H1 (cell line): ENCODE measurements around the gene PHACTR1. TPM values are rescaled to one million over a fixed set of nuclear protein-coding genes. Genes with fewer than 3 reads are reported as not detected.

Source experiments
- CTCF ChIA-PET: fragments of 300-600 bp; sonication (Branson Sonifier 250); formaldehyde crosslinking; loops from one replicate; lab custom pipeline; 2021; ENCODE audit not compliant: partially characterized antibody; lab: Charles Lee
- POLR2A ChIA-PET: fragments of 300-600 bp; sonication (Branson Sonifier 250); formaldehyde crosslinking; loops from one replicate; lab custom pipeline; 2021; ENCODE audit warnings: inconsistent platforms; ENCODE audit not compliant: partially characterized antibody; lab: Charles Lee
- DNase-seq, 2 experiments: peaks; one replicate each; pipeline versions ENCODE4 v3.0.0 to v3.0.0-alpha.2; 2010 to 2022; ENCODE audit warnings: low spot score in 2 of 2, low read depth in 1 of 2, mixed read lengths in 1 of 2
- FAIRE-seq: peaks from 2 replicates; lab custom pipeline; 2011; peaks lifted over from hg19 to GRCh38; lab: Jason Lieb, UNC
- H2AFZ ChIP-seq: 2 replicates; pipeline ENCODE4 v1.8.1; 2012; ENCODE audit warnings: low read length, inconsistent platforms
- H2AK5ac ChIP-seq: 2 replicates; pipeline ENCODE4 v1.6.1; 2013; ENCODE audit warnings: low read depth, low read length
- H2BK120ac ChIP-seq: replicated peaks from 2 replicates; pipeline ENCODE3; 2013; ENCODE audit warnings: low read depth, low read length, inconsistent platforms
- H2BK12ac ChIP-seq: 2 replicates; pipeline ENCODE4 v1.6.1; 2013; ENCODE audit warnings: low read depth, low read length
- H2BK15ac ChIP-seq: 2 replicates; pipeline ENCODE4 v1.6.1; 2013; ENCODE audit warnings: low read length
- H2BK20ac ChIP-seq: 2 replicates; pipeline ENCODE4 v1.6.1; 2013; ENCODE audit warnings: low read length
- H2BK5ac ChIP-seq: 2 replicates; pipeline ENCODE4 v1.6.1; 2013; ENCODE audit warnings: low read depth, low read length
- H3K14ac ChIP-seq: 2 replicates; pipeline ENCODE4 v1.6.1; 2013; ENCODE audit warnings: inconsistent platforms; ENCODE audit not compliant: insufficient read length
- H3K18ac ChIP-seq: 2 replicates; pipeline ENCODE4 v1.6.1; 2013; ENCODE audit warnings: low read length; ENCODE audit errors: extremely low read depth
- H3K23ac ChIP-seq: 2 replicates; pipeline ENCODE4 v1.6.1; 2013; ENCODE audit warnings: inconsistent platforms; ENCODE audit not compliant: insufficient read length
- H3K23me2 ChIP-seq: 2 replicates; pipeline ENCODE4 v1.6.1; 2013; ENCODE audit warnings: low read depth, low read length
- H3K27ac ChIP-seq: 2 replicates; pipeline ENCODE4 v1.6.1; 2011; ENCODE audit warnings: low read depth, low read length, inconsistent platforms
- H3K27me3 ChIP-seq, 4 experiments: replicated peaks in 1 of 4; 1 replicate in 1 of 4; 2 replicates in 3 of 4; pipeline versions ENCODE4 v1.6.1 to v1.8.1; 2011 to 2013; ENCODE audit warnings: low read length in 3 of 4, mild to moderate bottlenecking in 3 of 4, inconsistent platforms in 2 of 4, mixed read lengths in 2 of 4, moderate library complexity in 1 of 4; ENCODE audit not compliant: control insufficient read depth in 3 of 4, insufficient read depth in 3 of 4; ENCODE audit errors: extremely low read depth in 1 of 4
- H3K36me3 ChIP-seq, 4 experiments: 2 replicates each; pipeline versions ENCODE4 v1.6.1 to v1.8.1; 2011 to 2013; ENCODE audit warnings: mild to moderate bottlenecking in 4 of 4, low read length in 3 of 4, moderate library complexity in 2 of 4, control low read depth in 1 of 4, inconsistent platforms in 1 of 4; ENCODE audit not compliant: insufficient read depth in 4 of 4, control insufficient read depth in 2 of 4
- H3K4ac ChIP-seq: replicated peaks from 2 replicates; pipeline ENCODE3; 2013; ENCODE audit warnings: low read length, low read depth, mixed read lengths, inconsistent platforms; ENCODE audit not compliant: insufficient read length
- H3K4me1 ChIP-seq, 4 experiments: replicated peaks in 1 of 4; 1 replicate in 1 of 4; 2 replicates in 3 of 4; pipeline versions ENCODE4 v1.6.1 to v1.8.1; 2011 to 2013; ENCODE audit warnings: low read length in 3 of 4, inconsistent platforms in 2 of 4, mixed read lengths in 1 of 4; ENCODE audit not compliant: insufficient read depth in 4 of 4, control insufficient read depth in 3 of 4
- H3K4me2 ChIP-seq, 2 experiments: 2 replicates each; pipeline versions ENCODE4 v1.6.1 to v1.8.1; 2011 to 2013; ENCODE audit warnings: low read depth in 2 of 2, low read length in 2 of 2, control low read depth in 1 of 2, inconsistent platforms in 1 of 2, mild to moderate bottlenecking in 1 of 2; ENCODE audit not compliant: insufficient read depth in 1 of 2
- H3K4me3 ChIP-seq, 4 experiments: fragments of 200-600, 300-600 bp in 1 of 4; sonication (generic), shearing (Covaris generic), sonication (Bioruptor Twin) in 1 of 4; 2 replicates each; pipeline versions ENCODE4 v1.5.1 to v1.8.1; 2011 to 2016; ENCODE audit warnings: low read length in 4 of 4, low read depth in 3 of 4, control low read depth in 2 of 4, inconsistent platforms in 2 of 4, mild to moderate bottlenecking in 2 of 4, mixed read lengths in 1 of 4, moderate library complexity in 1 of 4; ENCODE audit not compliant: insufficient read depth in 2 of 4; ENCODE audit errors: extremely low read depth in 1 of 4
- H3K56ac ChIP-seq: replicated peaks from 2 replicates; pipeline ENCODE3; 2013; ENCODE audit warnings: low read depth, mild to moderate bottlenecking, mixed read lengths, low read length, inconsistent platforms; ENCODE audit not compliant: insufficient read length
- H3K79me1 ChIP-seq: 2 replicates; pipeline ENCODE4 v1.6.1; 2013; ENCODE audit warnings: low read depth, low read length, control low read depth
- H3K79me2 ChIP-seq, 2 experiments: 2 replicates each; pipeline versions ENCODE4 v1.6.1 to v1.8.1; 2012 to 2013; ENCODE audit warnings: low read length in 2 of 2, mild to moderate bottlenecking in 2 of 2, inconsistent platforms in 1 of 2; ENCODE audit not compliant: insufficient read depth in 2 of 2, control insufficient read depth in 1 of 2
- H3K9ac ChIP-seq, 4 experiments: replicated peaks in 1 of 4; 1 replicate in 1 of 4; 2 replicates in 3 of 4; pipeline versions ENCODE4 v1.6.1 to v1.8.1; 2011 to 2013; ENCODE audit warnings: low read depth in 3 of 4, low read length in 3 of 4, control low read depth in 2 of 4, mild to moderate bottlenecking in 2 of 4, moderate library complexity in 2 of 4, inconsistent platforms in 1 of 4; ENCODE audit errors: extremely low read depth in 1 of 4
- H3K9me3 ChIP-seq, 2 experiments: 2 replicates each; pipeline versions ENCODE4 v1.6.1 to v1.8.1; 2012 to 2013; ENCODE audit warnings: mild to moderate bottlenecking in 2 of 2, moderate library complexity in 2 of 2, control low read depth in 1 of 2, inconsistent platforms in 1 of 2, low read depth in 1 of 2, low read length in 1 of 2, mixed read lengths in 1 of 2; ENCODE audit not compliant: insufficient read depth in 2 of 2
- H4K20me1 ChIP-seq, 2 experiments: replicated peaks in 1 of 2; 2 replicates each; pipeline versions ENCODE3 to v1.8.1; 2011 to 2013; ENCODE audit warnings: inconsistent platforms in 2 of 2, low read length in 2 of 2, mild to moderate bottlenecking in 1 of 2; ENCODE audit not compliant: insufficient read depth in 2 of 2, control insufficient read depth in 1 of 2
- H4K5ac ChIP-seq: 2 replicates; pipeline ENCODE4 v1.6.1; 2013; ENCODE audit warnings: low read length, low read depth, mixed read lengths, inconsistent platforms; ENCODE audit not compliant: insufficient read length
- H4K8ac ChIP-seq: 2 replicates; pipeline ENCODE4 v1.8.0; 2013; ENCODE audit warnings: mild to moderate bottlenecking, moderate library complexity, low read length, inconsistent platforms; ENCODE audit not compliant: insufficient read depth; ENCODE audit errors: extremely low read depth
- H4K91ac ChIP-seq: replicated peaks from 2 replicates; pipeline ENCODE3; 2013; ENCODE audit warnings: low read length, mixed read lengths, inconsistent platforms; ENCODE audit not compliant: insufficient read length
- ASH2L ChIP-seq: fragments of 200-600, 300-600 bp; sonication (generic); IDR thresholded peaks from one replicate; pipeline ENCODE4 v1.7.1; 2017; ENCODE audit warnings: low read length
- GABPA ChIP-seq: IDR thresholded peaks from 2 replicates; pipeline ENCODE4 v1.6.1; 2011; ENCODE audit warnings: mild to moderate bottlenecking, low read length, moderate library complexity, borderline replicate concordance; ENCODE audit not compliant: insufficient read depth
- JUN ChIP-seq: IDR thresholded peaks from 2 replicates; pipeline ENCODE4 v1.6.1; 2011; ENCODE audit warnings: low read depth, mild to moderate bottlenecking, improper control_type of control experiment, low read length
- KDM1A ChIP-seq: fragments of 200-600, 300-600 bp; sonication (generic); IDR thresholded peaks from 2 replicates; pipeline ENCODE4 v1.7.1; 2016; ENCODE audit warnings: mild to moderate bottlenecking, low read length, borderline replicate concordance
- KDM5A ChIP-seq: fragments of 200-600 bp; IDR thresholded peaks from 2 replicates; pipeline ENCODE4 v1.7.1; 2012; ENCODE audit warnings: mild to moderate bottlenecking, low read length, inconsistent platforms, mixed read lengths
- SP1 ChIP-seq: IDR thresholded peaks from 2 replicates; pipeline ENCODE4 v1.6.1; 2011; ENCODE audit warnings: low read depth, low read length
- WGBS, 2 experiments: shearing (Covaris generic) in 1 of 2; methylation state at CpG; one replicate each; pipeline versions ENCODE4 v1.1.6 to v1.1.7; 2013 to 2015; ENCODE audit warnings: low lambda C conversion rate in 2 of 2, mixed read lengths in 2 of 2, inconsistent platforms in 1 of 2, low coverage in 1 of 2, missing lambda C conversion rate in 1 of 2; ENCODE audit not compliant: insufficient replicate concordance in 2 of 2, insufficient coverage in 1 of 2, insufficient read length in 1 of 2; ENCODE audit errors: extremely low coverage in 1 of 2, missing lambda C conversion rate in 1 of 2; 5-methylcytosine and 5-hydroxymethylcytosine counted together
- polyA plus RNA-seq, 7 experiments: library from polyadenylated mRNA; depleted of rRNA in 3 of 7; stranded (reverse) in 5 of 7; unstranded in 2 of 7; fragments of >200 nt in 5 of 7; fragments of 200-250 nt in 2 of 7; gene quantifications; 1 replicate in 5 of 7; 2 replicates in 1 of 7; 4 replicates in 1 of 7; pipeline versions ENCODE4 v1.2.1 to v1.2.3, GENCODE V29; 2011 to 2013; ENCODE audit warnings: missing spikeins in 2 of 7, mixed read lengths in 2 of 7
- total RNA-seq: library from RNA; stranded (reverse); fragmentation: NEBNext Ultra II Directional; extraction: Animal tissue kit (Norgen Biotek cat#: 25700); gene quantifications from 2 replicates; pipeline ENCODE4 v1.2.1, GENCODE V29; 2021

PHACTR1 gene
- total and polyA plus RNA-seq, 2 of the 8 experiments (the other 6 are each of a cell fraction or from before 2014, with no cell fraction given) = 3.9 to 17.1 TPM

GRCh38 chr6:13146442-13146841 lies 429.9 kb downstream of the PHACTR1 start:
- Histone ChIP-seq H2BK5ac (no peak overlapping the region), H3K27me3 (no peaks in the 10 kb centered on the region), H3K9me3 (no peaks in the 10 kb centered on the region), H3K79me1 (no peaks in the 10 kb centered on the region), H4K20me1 (no peaks in the 10 kb centered on the region), H3K23me2 (no peaks in the 10 kb centered on the region; the same call in 1 of the 2 replicates), H3K4me1 (peaks cover 4 to 8% (median 6%) of the 10 kb centered on the region in 4 experiments; a peak in 5 of 7 replicates), H2BK120ac (no peak overlapping the region), H2BK12ac (no peak overlapping the region), H3K27ac (no peak overlapping the region), H2AK5ac (no peak overlapping the region), H2AFZ (no peak overlapping the region), H2BK15ac (no peak overlapping the region), H3K9ac (no peak overlapping the region), H3K4ac (no peak overlapping the region), H3K18ac (no peak overlapping the region), H3K4me2 (no peak overlapping the region), H4K8ac (no peak overlapping the region), H3K36me3 (no peaks in the 10 kb centered on the region), H3K79me2 (no peaks in the 10 kb centered on the region), H4K91ac (no peak overlapping the region), H4K5ac (no peak overlapping the region), H3K23ac (no peak overlapping the region), H2BK20ac (no peak overlapping the region), H3K14ac (no peak overlapping the region), H3K4me3 (no peak overlapping the region), H3K56ac (no peak overlapping the region)
- ChIA-PET CTCF (interaction anchor here (0.6 to 2.8 kb wide), 3 partner anchors 8 to 235 kb away, joined by 3 to 11 read pairs (median 3); no protein-coding TSS in a partner anchor), POLR2A (no interaction called here)
- DNase-seq (no peak), FAIRE-seq (no peak)
- TF ChIP-seq JUN = no peak
- TF ChIP-seq KDM1A = no peak
- no peak for TF ChIP-seq KDM5A
- TF ChIP-seq SP1 = no peak
- TF ChIP-seq GABPA = no peak
- TF ChIP-seq ASH2L = no peak
- WGBS, 2 experiments = 92% methylated on average over 3 of the region's 3 CpGs; no CpG with 5 or more reads in 1 of the 2 experiments
